Keratinocyte (primary cell): ENCODE results near the gene CNTNAP3B. TPM values are rescaled to one million over a fixed set of nuclear protein-coding genes. Genes with fewer than 3 reads are reported as not detected.
"Not testable (repeated sequence)": the region's sequence is repeated elsewhere in the genome, so short reads cannot be mapped to it uniquely, and the experiment has no call there.

ENCODE experiments used
- DNase-seq: peaks from one replicate; pipeline ENCODE4 v3.0.0-alpha.2; 2011; ENCODE audit warnings: low read depth, missing footprints, low spot score
- FAIRE-seq: peaks from 2 replicates; lab custom pipeline; 2011; peaks lifted over from hg19 to GRCh38; lab: Jason Lieb, UNC
- H2AFZ ChIP-seq: 2 replicates; pipeline ENCODE4 v1.6.0; 2012; ENCODE audit warnings: low read length, control low read depth, inconsistent platforms; ENCODE audit not compliant: control insufficient read depth
- H3K27ac ChIP-seq: 2 replicates; pipeline ENCODE4 v1.5.1; 2011; ENCODE audit warnings: low read length; ENCODE audit not compliant: control insufficient read depth, insufficient read depth
- H3K27me3 ChIP-seq: 3 replicates; pipeline ENCODE4 v1.6.0; 2011; ENCODE audit warnings: low read length; ENCODE audit not compliant: control insufficient read depth, insufficient read depth; ENCODE audit errors: extremely low read depth
- H3K36me3 ChIP-seq, 2 experiments: 2 replicates in 1 of 2; 3 replicates in 1 of 2; pipeline ENCODE4 v1.5.1; 2011; ENCODE audit warnings: low read length in 2 of 2, mild to moderate bottlenecking in 1 of 2; ENCODE audit not compliant: control insufficient read depth in 2 of 2, insufficient read depth in 2 of 2; ENCODE audit errors: extremely low read depth in 1 of 2
- H3K4me1 ChIP-seq: 3 replicates; pipeline ENCODE4 v1.5.1; 2011; ENCODE audit warnings: low read length; ENCODE audit not compliant: control insufficient read depth, insufficient read depth; ENCODE audit errors: extremely low read depth
- H3K4me2 ChIP-seq: 3 replicates; pipeline ENCODE4 v1.6.0; 2011; ENCODE audit warnings: low read depth, low read length; ENCODE audit not compliant: control insufficient read depth, insufficient read depth; ENCODE audit errors: extremely low read depth
- H3K4me3 ChIP-seq, 3 experiments: fragments of 200-600 bp in 1 of 3; sonication (generic) in 1 of 3; 2 replicates in 2 of 3; 3 replicates in 1 of 3; pipeline ENCODE4 v1.5.1; 2011 to 2016; ENCODE audit warnings: low read length in 3 of 3, mild to moderate bottlenecking in 3 of 3, control low read depth in 2 of 3, inconsistent platforms in 1 of 3, low read depth in 1 of 3, mixed read lengths in 1 of 3, mixed run types in 1 of 3, moderate library complexity in 1 of 3; ENCODE audit not compliant: control insufficient read depth in 2 of 3, insufficient read depth in 2 of 3; ENCODE audit errors: extremely low read depth in 1 of 3
- H3K79me2 ChIP-seq: 2 replicates; pipeline ENCODE4 v1.6.0; 2012; ENCODE audit warnings: low read length; ENCODE audit not compliant: control insufficient read depth, insufficient read depth
- H3K9ac ChIP-seq: 3 replicates; pipeline ENCODE4 v1.6.0; 2011; ENCODE audit warnings: low read length; ENCODE audit not compliant: control insufficient read depth, insufficient read depth; ENCODE audit errors: extremely low read depth
- H3K9me1 ChIP-seq: 3 replicates; pipeline ENCODE4 v1.6.0; 2011; ENCODE audit warnings: low read length; ENCODE audit not compliant: control insufficient read depth, insufficient read depth; ENCODE audit errors: extremely low read depth
- H3K9me3 ChIP-seq: 2 replicates; pipeline ENCODE4 v1.5.1; 2012; ENCODE audit warnings: low read depth, low read length; ENCODE audit not compliant: control insufficient read depth
- H4K20me1 ChIP-seq: 3 replicates; pipeline ENCODE4 v1.6.0; 2011; ENCODE audit warnings: low read length; ENCODE audit not compliant: control insufficient read depth, insufficient read depth; ENCODE audit errors: extremely low read depth
- dilution Hi-C: fragments of 300-500 bp; cut with MboI; formaldehyde crosslinking; loops from one replicate; pipeline ENCODE4 v1.7.0; 2020; ENCODE audit warnings: low sequenced_read_pairs; ENCODE audit not compliant: extremely low pct_ligation_motif_present
- polyA plus RNA-seq, 5 experiments: library from polyadenylated mRNA; depleted of rRNA in 3 of 5; stranded (reverse) in 3 of 5; stranded (forward) in 1 of 5; unstranded in 1 of 5; fragments of >200 nt; gene quantifications; 1 replicate in 1 of 5; 2 replicates in 3 of 5; 3 replicates in 1 of 5; pipeline versions ENCODE4 v1.2.1 to v1.2.3, GENCODE V29; 2011 to 2012; ENCODE audit warnings: missing spikeins in 2 of 5, low read depth in 1 of 5, low replicate concordance in 1 of 5

CNTNAP3B gene
- polyA plus RNA-seq, 1 donor (not counting 4 experiments of a cell fraction or from before 2014, with no cell fraction given): 6.8 TPM

GRCh38 chr9:42071026-42071425, 58.2 kb downstream of the CNTNAP3B start:
- dilution Hi-C loops, H3K9me3 ChIP-seq, H2AFZ ChIP-seq, H3K27ac ChIP-seq, H3K36me3 ChIP-seq, H3K4me1 ChIP-seq, H3K4me2 ChIP-seq, H3K79me2 ChIP-seq, H3K9me1 ChIP-seq, FAIRE-seq, H4K20me1 ChIP-seq, H3K4me3 ChIP-seq, DNase-seq, H3K9ac ChIP-seq, H3K27me3 ChIP-seq: not testable (repeated sequence)

GRCh38 chr9:42070035-42070799, 59.0 kb downstream of the CNTNAP3B start:
- H3K27ac ChIP-seq, H3K36me3 ChIP-seq, H3K4me3 ChIP-seq, dilution Hi-C loops, H3K9me3 ChIP-seq, H3K4me2 ChIP-seq, H4K20me1 ChIP-seq, H3K9me1 ChIP-seq, H3K9ac ChIP-seq, H3K4me1 ChIP-seq, H3K27me3 ChIP-seq, H2AFZ ChIP-seq, H3K79me2 ChIP-seq, DNase-seq: not testable (repeated sequence)
- FAIRE-seq: peak; percentile 34

- H3K79me2 ChIP-seq, H4K20me1 ChIP-seq, FAIRE-seq, dilution Hi-C loops, H3K4me1 ChIP-seq, H3K4me2 ChIP-seq, H3K9ac ChIP-seq, H3K36me3 ChIP-seq, H3K9me3 ChIP-seq, H3K27me3 ChIP-seq, H3K27ac ChIP-seq, H3K4me3 ChIP-seq, H2AFZ ChIP-seq, H3K9me1 ChIP-seq, DNase-seq: not testable (repeated sequence)
Measured at GRCh38 chr9:42053874-42054273, 75.4 kb downstream of the CNTNAP3B start.

GRCh38 chr9:42050701-42051100, 78.5 kb downstream of the CNTNAP3B start:
- FAIRE-seq, H3K27me3 ChIP-seq, H3K36me3 ChIP-seq, H3K4me2 ChIP-seq, H3K4me1 ChIP-seq, DNase-seq, H4K20me1 ChIP-seq, H3K9ac ChIP-seq, H3K9me1 ChIP-seq, H3K9me3 ChIP-seq, dilution Hi-C loops, H3K4me3 ChIP-seq, H3K27ac ChIP-seq, H3K79me2 ChIP-seq, H2AFZ ChIP-seq: not testable (repeated sequence)

GRCh38 chr9:42044422-42045010, 84.7 kb downstream of the CNTNAP3B start:
- H3K4me3 ChIP-seq, H3K4me2 ChIP-seq, H2AFZ ChIP-seq, H3K27ac ChIP-seq, DNase-seq, H3K27me3 ChIP-seq, H3K9me1 ChIP-seq, dilution Hi-C loops, H3K4me1 ChIP-seq, H4K20me1 ChIP-seq, H3K9ac ChIP-seq, H3K9me3 ChIP-seq, FAIRE-seq, H3K79me2 ChIP-seq, H3K36me3 ChIP-seq: not testable (repeated sequence)
